ENCODE data around the gene KRT82. TPM values are rescaled to one million over a fixed set of nuclear protein-coding genes. Genes with fewer than 3 reads are reported as not detected.

KRT82 gene
- not detected in 2 replicates for total RNA-seq (2014; rRNA removed; shearing (Covaris generic))
- not detected in 2 replicates for polyA plus RNA-seq (2016; fragmentation: Nextera tagmentation; extraction: Ambion mirVana)
- long read RNA-seq, result 0 reads

DNA sequence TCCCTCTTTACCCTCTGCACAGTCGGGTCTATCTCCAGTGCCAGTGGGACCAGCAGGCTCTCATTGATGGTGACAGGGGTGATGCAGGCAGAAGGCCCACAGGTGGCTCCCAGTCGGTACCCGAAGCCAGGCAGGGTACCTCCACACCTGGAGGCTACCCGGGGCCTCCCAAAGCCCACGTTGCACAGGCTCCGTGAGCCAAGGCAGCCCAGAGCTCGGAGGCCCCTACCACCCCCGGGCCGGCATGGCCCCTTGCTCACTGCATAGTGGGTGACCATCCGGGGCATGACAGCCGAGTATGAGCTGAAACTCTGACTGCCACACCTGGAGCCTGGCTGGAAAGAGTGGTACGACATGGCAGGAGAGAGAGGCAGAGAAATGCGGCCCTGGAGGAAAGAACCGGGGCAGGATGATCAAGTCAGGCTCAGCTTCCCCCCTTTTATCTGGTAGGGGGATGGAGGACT lies at the start of gene KRT82:
Gene KRT82, minus strand, starts transcription at position 414 of the 464 bp plus-strand sequence. Its CDS starts 58 bp downstream, at position 356.
- H2AFZ ChIP-seq, result no peak within 1 kb of the TSS
- Mint-ChIP-seq H3K27ac (no peak within 1 kb of the TSS), H3K9me3 (peaks cover 22% of the 10 kb centered on the region), H3K4me3 (no peak within 1 kb of the TSS), H3K27me3 (ENCODE audit: insufficient read depth, low read depth, poor library complexity) (peaks cover 2% of the 10 kb centered on the region), H3K36me3 (ENCODE audit: low read depth) (peaks cover 7% of the 10 kb centered on the region), H3K4me1 (peaks cover 10% of the 10 kb centered on the region)
- ATAC-seq, result no peak
- H3K4me1 ChIP-seq (ENCODE audit: insufficient read depth), result no peaks in the 10 kb centered on the region
- H3K27ac ChIP-seq (ENCODE audit: low read depth), result no peak within 1 kb of the TSS
- H3K9me2 ChIP-seq (ENCODE audit: insufficient read depth), result no peaks in the 10 kb centered on the region
- H3F3A ChIP-seq (replicated peaks; ENCODE audit: low read depth), result no peaks in the 10 kb centered on the region
- H4K20me1 ChIP-seq (replicated peaks; ENCODE audit: insufficient read depth), result no peaks in the 10 kb centered on the region
- no peak within 1 kb of the TSS for H3K4me3 ChIP-seq
- H3K4me2 ChIP-seq, result no peak within 1 kb of the TSS
- H3K79me2 ChIP-seq (replicated peaks; ENCODE audit: insufficient read depth), result no peaks in the 10 kb centered on the region
- DNase-seq (ENCODE audit: low spot score), result no peak
- TF ChIP-seq CREB1 (CRISPR knock-in tag; IDR thresholded peaks at IDR 0.05; ENCODE audit: low read depth), result no peak
- TF ChIP-seq, protein P1, sequence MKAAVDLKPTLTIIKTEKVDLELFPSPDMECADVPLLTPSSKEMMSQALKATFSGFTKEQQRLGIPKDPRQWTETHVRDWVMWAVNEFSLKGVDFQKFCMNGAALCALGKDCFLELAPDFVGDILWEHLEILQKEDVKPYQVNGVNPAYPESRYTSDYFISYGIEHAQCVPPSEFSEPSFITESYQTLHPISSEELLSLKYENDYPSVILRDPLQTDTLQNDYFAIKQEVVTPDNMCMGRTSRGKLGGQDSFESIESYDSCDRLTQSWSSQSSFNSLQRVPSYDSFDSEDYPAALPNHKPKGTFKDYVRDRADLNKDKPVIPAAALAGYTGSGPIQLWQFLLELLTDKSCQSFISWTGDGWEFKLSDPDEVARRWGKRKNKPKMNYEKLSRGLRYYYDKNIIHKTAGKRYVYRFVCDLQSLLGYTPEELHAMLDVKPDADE (IDR thresholded peaks at IDR 0.05), result no peak
- TF ChIP-seq ZNF114 (CRISPR knock-in tag; IDR thresholded peaks at IDR 0.05), result no peak
- TF ChIP-seq NANOG (IDR thresholded peaks at IDR 0.05; ENCODE audit: borderline replicate concordance), result no peak
- no peaks in the 10 kb centered on the region for H3K27me3 ChIP-seq (ENCODE audit: insufficient read depth)
- H3K36me3 ChIP-seq (ENCODE audit: insufficient read depth), result no peaks in the 10 kb centered on the region

DNA sequence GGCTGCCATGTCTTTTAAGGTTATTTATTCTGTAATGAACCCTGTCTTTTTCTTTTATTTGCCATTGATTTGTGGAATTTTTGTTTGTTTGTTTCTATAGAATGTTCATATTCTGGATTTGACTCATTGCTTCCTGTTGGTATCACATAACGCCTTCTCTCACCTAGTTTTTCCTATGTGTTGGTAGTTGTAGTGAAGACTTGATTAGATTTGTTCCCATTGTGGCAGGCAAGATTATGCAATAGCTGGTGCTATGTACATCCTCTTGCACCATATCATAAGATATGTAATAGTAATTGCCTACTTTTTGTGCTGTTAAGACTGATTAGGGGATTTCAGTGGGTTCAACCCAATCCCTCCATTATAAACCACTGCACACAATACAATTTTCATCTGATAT lies 49.7 kb upstream of the KRT82 start:
- Histone ChIP-seq H3K4me3 (no peak overlapping the region), H3K36me3 (ENCODE audit: insufficient read depth) (no peaks in the 10 kb centered on the region), H3K4me1 (ENCODE audit: insufficient read depth) (no peaks in the 10 kb centered on the region), H3K4me2 (no peak overlapping the region), H3K27me3 (ENCODE audit: insufficient read depth) (no peaks in the 10 kb centered on the region), H3K27ac (ENCODE audit: low read depth) (no peak overlapping the region), H3F3A (replicated peaks; ENCODE audit: low read depth) (no peaks in the 10 kb centered on the region), H3K9me2 (ENCODE audit: insufficient read depth) (no peaks in the 10 kb centered on the region), H3K79me2 (replicated peaks; ENCODE audit: insufficient read depth) (no peaks in the 10 kb centered on the region), H2AFZ (no peak overlapping the region), H4K20me1 (replicated peaks; ENCODE audit: insufficient read depth) (no peaks in the 10 kb centered on the region)
- Mint-ChIP-seq H3K9me3 (no peaks in the 10 kb centered on the region; the same call in 2 of the 3 replicates), H3K27me3 (ENCODE audit: insufficient read depth, low read depth, poor library complexity) (peaks cover 3% of the 10 kb centered on the region), H3K4me3 (no peak overlapping the region), H3K27ac (no peak overlapping the region), H3K4me1 (peaks cover 13% of the 10 kb centered on the region), H3K36me3 (ENCODE audit: low read depth) (no peaks in the 10 kb centered on the region)
- ATAC-seq (no peak), DNase-seq (ENCODE audit: low spot score) (no peak)
- TF ChIP-seq, protein P1 (IDR thresholded peaks at IDR 0.05), result no peak
- TF ChIP-seq STAT1 (IDR thresholded peaks at IDR 0.05; ENCODE audit: unreplicated experiment), result no peak
- TF ChIP-seq ZNF331 (CRISPR knock-in tag; IDR thresholded peaks at IDR 0.05; ENCODE audit: low read depth), result no peak
- no peak for TF ChIP-seq NANOG (IDR thresholded peaks at IDR 0.05; ENCODE audit: borderline replicate concordance)
- no peak for TF ChIP-seq CREB1 (CRISPR knock-in tag; IDR thresholded peaks at IDR 0.05; ENCODE audit: low read depth)
